Kidney tubule cell (primary cell): ENCODE data around the gene TESK2.
"Not testable (repeated sequence)": the region's sequence is repeated elsewhere in the genome, so short reads cannot be mapped to it uniquely, and the experiment has no call there.

Experiments used
- DNase-seq: peaks from one replicate; pipeline ENCODE4 v3.0.0-alpha.2; 2018; ENCODE audit warnings: low spot score

The TESK2 gene

GRCh38 chr1:45473302-45473701, 17.7 kb downstream of the TESK2 start:
- no peak for DNase-seq

- DNase-seq, result no peak
These were observed 20.6 kb downstream of the TESK2 start for GRCh38 chr1:45470306-45470798.

- DNase-seq, result not testable (repeated sequence)
These were observed 23.6 kb downstream of the TESK2 start for GRCh38 chr1:45467353-45467752.

GRCh38 chr1:45465277-45465676, 25.7 kb downstream of the TESK2 start:
- DNase-seq, result no peak

- DNase-seq, result no peak
These were observed 32.1 kb downstream of the TESK2 start for GRCh38 chr1:45458894-45459293.

GRCh38 chr1:45456531-45456930, 34.4 kb downstream of the TESK2 start:
- no peak for DNase-seq

GRCh38 chr1:45455162-45455561, 35.8 kb downstream of the TESK2 start:
- no peak for DNase-seq

- DNase-seq, result no peak
These were observed 36.5 kb downstream of the TESK2 start for GRCh38 chr1:45454464-45454863.

- DNase-seq, result no peak
These were observed 38.5 kb downstream of the TESK2 start for GRCh38 chr1:45452503-45452902.

- DNase-seq, result no peak
These were observed 42.6 kb downstream of the TESK2 start for GRCh38 chr1:45448357-45448756.

GRCh38 chr1:45446950-45447672, 43.9 kb downstream of the TESK2 start:
- DNase-seq, result no peak

- DNase-seq, result no peak
These were observed 44.4 kb downstream of the TESK2 start for GRCh38 chr1:45446530-45446929.

GRCh38 chr1:45444609-45445131, 46.3 kb downstream of the TESK2 start:
- DNase-seq, result no peak

- no peak for DNase-seq
These were observed 47.1 kb downstream of the TESK2 start for GRCh38 chr1:45443580-45444446.

- DNase-seq, result peak; percentile 13
These were observed 48.7 kb downstream of the TESK2 start for GRCh38 chr1:45442272-45442671.

GRCh38 chr1:45437323-45437722, 53.6 kb downstream of the TESK2 start:
- DNase-seq, result no peak

- no peak for DNase-seq
These were observed 60.5 kb downstream of the TESK2 start for GRCh38 chr1:45430490-45430889.

- no peak for DNase-seq
These were observed 61.3 kb downstream of the TESK2 start for GRCh38 chr1:45429561-45430159.

- no peak for DNase-seq
These were observed 66.9 kb downstream of the TESK2 start for GRCh38 chr1:45423906-45424678.

- no peak for DNase-seq
These were observed 69.0 kb downstream of the TESK2 start for GRCh38 chr1:45421935-45422334.

- no peak for DNase-seq
These were observed 76.2 kb downstream of the TESK2 start for GRCh38 chr1:45414746-45415145.

- DNase-seq, result no peak
These were observed 78.1 kb downstream of the TESK2 start for GRCh38 chr1:45412899-45413298.
